Measurements from ENCODE around the gene PRPF38B. TPM values are rescaled to one million over a fixed set of nuclear protein-coding genes. Genes with fewer than 3 reads are reported as not detected.

PRPF38B gene
- total RNA-seq, 1 experiment from 2014 or later: 46.4 TPM

GRCh38 chr1:108742253-108742652 is 50.1 kb downstream of the PRPF38B start:
- Histone ChIP-seq H2AFZ (ENCODE audit: low read depth, low read length, poor library complexity, severe bottlenecking) (no peak overlapping the region), H3K27ac (ENCODE audit: low read depth, low read length) (no peak overlapping the region), H4K20me1 (ENCODE audit: insufficient read depth) (no peaks in the 10 kb centered on the region), H3K9me2 (ENCODE audit: insufficient read depth) (no peaks in the 10 kb centered on the region), H3K36me3 (ENCODE audit: control insufficient read depth in 1 of 2, insufficient read depth in 2 of 2, low read length in 2 of 2) (no peaks in the 10 kb centered on the region), H3K4me3 (replicated peaks in 1 of 2; ENCODE audit: low read depth in 1 of 2, low read length in 2 of 2) (no peak overlapping the region), H3K79me2 (ENCODE audit: insufficient read depth, low read length) (no peaks in the 10 kb centered on the region), H3K9ac (ENCODE audit: low read length) (no peak overlapping the region), H3K27me3 (ENCODE audit: insufficient read depth, low read length) (no peaks in the 10 kb centered on the region), H3K4me1 (ENCODE audit: control insufficient read depth in 1 of 2, insufficient read depth in 2 of 2, low read length in 2 of 2) (peaks cover 0 to 5% of the 10 kb centered on the region in 2 experiments; a peak in 3 of 4 replicates), H3K9me3 (ENCODE audit: control insufficient read depth in 1 of 2, insufficient read depth in 1 of 2, low read depth in 1 of 2, low read length in 2 of 2) (no peaks in the 10 kb centered on the region), H3K4me2 (ENCODE audit: low read length) (no peak overlapping the region)
- no TSS peak for BruUV-seq (replicated peaks)
- ATAC-seq (no peak), DNase-seq (ENCODE audit: low read depth, low spot score) (no peak)
- ChIA-PET POLR2A (no interaction called here), RAD21 (ENCODE audit: low non-redundant PET in 1 of 2, low total read pairs in 2 of 2, uncharacterized antibody in 2 of 2, unreplicated experiment in 2 of 2) (no interaction called here), CTCF (no interaction called here)
- TF ChIP-seq SIN3A (IDR thresholded peaks at IDR 0.05; ENCODE audit: low read depth): no peak
- TF ChIP-seq MAX (IDR thresholded peaks at IDR 0.05): no peak
- TF ChIP-seq ZNF274 (IDR thresholded peaks at IDR 0.05; ENCODE audit: low read depth, low read length): no peak
- no peak for TF ChIP-seq SRF (IDR thresholded peaks at IDR 0.05; ENCODE audit: low read depth)
- TF ChIP-seq CBX3 (IDR thresholded peaks at IDR 0.05; ENCODE audit: low read depth): no peak
- no peak for TF ChIP-seq POLR2AphosphoS5 (IDR thresholded peaks at IDR 0.05; ENCODE audit: low read depth, low read length)
- no peak for TF ChIP-seq EGR1 (IDR thresholded peaks at IDR 0.05; ENCODE audit: low read depth)
- no peak for TF ChIP-seq EZH2 (IDR thresholded peaks at IDR 0.05)
- no peak for TF ChIP-seq SP1 (IDR thresholded peaks at IDR 0.05; ENCODE audit: low read depth)
- TF ChIP-seq EZH2phosphoT487 (IDR thresholded peaks at IDR 0.05; ENCODE audit: borderline replicate concordance): no peak
- TF ChIP-seq FOSL1 (IDR thresholded peaks at IDR 0.05; ENCODE audit: low read depth): no peak
- TF ChIP-seq, protein P1, sequence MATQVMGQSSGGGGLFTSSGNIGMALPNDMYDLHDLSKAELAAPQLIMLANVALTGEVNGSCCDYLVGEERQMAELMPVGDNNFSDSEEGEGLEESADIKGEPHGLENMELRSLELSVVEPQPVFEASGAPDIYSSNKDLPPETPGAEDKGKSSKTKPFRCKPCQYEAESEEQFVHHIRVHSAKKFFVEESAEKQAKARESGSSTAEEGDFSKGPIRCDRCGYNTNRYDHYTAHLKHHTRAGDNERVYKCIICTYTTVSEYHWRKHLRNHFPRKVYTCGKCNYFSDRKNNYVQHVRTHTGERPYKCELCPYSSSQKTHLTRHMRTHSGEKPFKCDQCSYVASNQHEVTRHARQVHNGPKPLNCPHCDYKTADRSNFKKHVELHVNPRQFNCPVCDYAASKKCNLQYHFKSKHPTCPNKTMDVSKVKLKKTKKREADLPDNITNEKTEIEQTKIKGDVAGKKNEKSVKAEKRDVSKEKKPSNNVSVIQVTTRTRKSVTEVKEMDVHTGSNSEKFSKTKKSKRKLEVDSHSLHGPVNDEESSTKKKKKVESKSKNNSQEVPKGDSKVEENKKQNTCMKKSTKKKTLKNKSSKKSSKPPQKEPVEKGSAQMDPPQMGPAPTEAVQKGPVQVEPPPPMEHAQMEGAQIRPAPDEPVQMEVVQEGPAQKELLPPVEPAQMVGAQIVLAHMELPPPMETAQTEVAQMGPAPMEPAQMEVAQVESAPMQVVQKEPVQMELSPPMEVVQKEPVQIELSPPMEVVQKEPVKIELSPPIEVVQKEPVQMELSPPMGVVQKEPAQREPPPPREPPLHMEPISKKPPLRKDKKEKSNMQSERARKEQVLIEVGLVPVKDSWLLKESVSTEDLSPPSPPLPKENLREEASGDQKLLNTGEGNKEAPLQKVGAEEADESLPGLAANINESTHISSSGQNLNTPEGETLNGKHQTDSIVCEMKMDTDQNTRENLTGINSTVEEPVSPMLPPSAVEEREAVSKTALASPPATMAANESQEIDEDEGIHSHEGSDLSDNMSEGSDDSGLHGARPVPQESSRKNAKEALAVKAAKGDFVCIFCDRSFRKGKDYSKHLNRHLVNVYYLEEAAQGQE (IDR thresholded peaks at IDR 0.05; ENCODE audit: low read depth): no peak
- TF ChIP-seq JUND (IDR thresholded peaks at IDR 0.05): no peak
- TF ChIP-seq, protein P2, sequence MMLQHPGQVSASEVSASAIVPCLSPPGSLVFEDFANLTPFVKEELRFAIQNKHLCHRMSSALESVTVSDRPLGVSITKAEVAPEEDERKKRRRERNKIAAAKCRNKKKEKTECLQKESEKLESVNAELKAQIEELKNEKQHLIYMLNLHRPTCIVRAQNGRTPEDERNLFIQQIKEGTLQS (IDR thresholded peaks at IDR 0.05): no peak
- no peak for TF ChIP-seq POLR2A (IDR thresholded peaks at IDR 0.05; ENCODE audit: borderline replicate concordance, extremely low read depth, insufficient read depth, insufficient read length)
- no peak for TF ChIP-seq CEBPB (IDR thresholded peaks at IDR 0.05; ENCODE audit: low read depth)
- intact Hi-C loops (cut with micrococcal nuclease): no loop called here
